K562 (cell line): ENCODE data around the gene LCNL1.

Source experiments
- ATF3 ChIP-seq, 2 experiments: fragments of 450-650 bp in 1 of 2; sonication (generic) in 1 of 2; formaldehyde crosslinking in 1 of 2; IDR thresholded peaks in 1 of 2; conservative IDR thresholded peaks in 1 of 2; 2 replicates each; pipeline versions ENCODE4 v1.6.1 to v1.8.1; 2016 to 2023; ENCODE audit warnings: mild to moderate bottlenecking in 2 of 2, moderate library complexity in 2 of 2, inconsistent platforms in 1 of 2, missing genetic modification reagents in 1 of 2
- MYC ChIP-seq, 2 experiments: fragments of 250-450 bp in 1 of 2; sonication (Bioruptor Pico) in 1 of 2; IDR thresholded peaks; 2 replicates each; pipeline versions ENCODE4 v1.5.1 to v1.6.1; 2012 to 2021; ENCODE audit warnings: low read depth in 2 of 2, borderline replicate concordance in 1 of 2, improper control_type of control experiment in 1 of 2, low read length in 1 of 2, mild to moderate bottlenecking in 1 of 2, moderate library complexity in 1 of 2
- PYGO2 ChIP-seq: fragments of 450-650 bp; IDR thresholded peaks from 2 replicates; pipeline ENCODE4 v1.6.1; 2016; ENCODE audit warnings: mild to moderate bottlenecking, missing genetic modification characterization, moderate library complexity, missing compliant biosample characterization
- RAD21 ChIP-seq, 2 experiments: fragments of 250-450 bp in 1 of 2; fragments of 450-650 bp in 1 of 2; sonication (Bioruptor Pico) in 1 of 2; formaldehyde crosslinking in 1 of 2; IDR thresholded peaks in 1 of 2; conservative IDR thresholded peaks in 1 of 2; 2 replicates each; pipeline versions ENCODE4 v1.4.0 to v1.8.0; 2020 to 2022; ENCODE audit warnings: mild to moderate bottlenecking in 2 of 2, moderate library complexity in 1 of 2
- SFPQ ChIP-seq: fragments of 200-400 bp; formaldehyde crosslinking; IDR thresholded peaks from 2 replicates; pipeline ENCODE4 v1.6.1; 2017; ENCODE audit warnings: mild to moderate bottlenecking, low read depth, low read length, moderate library complexity
- ZNF780A ChIP-seq: fragments of 250-450 bp; sonication (Bioruptor Pico); IDR thresholded peaks from 2 replicates; pipeline ENCODE4 v1.5.0; 2021; ENCODE audit warnings: mild to moderate bottlenecking
- ZNF830 ChIP-seq: fragments of 250-450 bp; sonication (Bioruptor Pico); IDR thresholded peaks from 2 replicates; pipeline ENCODE4 v1.5.0; 2021; ENCODE audit warnings: mild to moderate bottlenecking

- TF ChIP-seq ZNF830 (CRISPR knock-in tag), result no peak
- TF ChIP-seq SFPQ, result no peak
- TF ChIP-seq ZNF780A (CRISPR knock-in tag), result no peak
- TF ChIP-seq MYC (IDR thresholded peaks at IDR 0.05; ENCODE audit: low read depth, low read length), result no peak
- TF ChIP-seq MYC (CRISPR knock-in tag; IDR thresholded peaks at IDR 0.05; ENCODE audit: borderline replicate concordance, low read depth), result no peak
- no peak for TF ChIP-seq ATF3 (IDR thresholded peaks at IDR 0.05)
- no peak for TF ChIP-seq ATF3 (CRISPR knock-in tag; conservative IDR thresholded peaks at IDR 0.05)
- TF ChIP-seq PYGO2 (tag), result no peak
- TF ChIP-seq RAD21 (CRISPR knock-in tag; conservative IDR thresholded peaks at IDR 0.05 in 1 of 2, IDR thresholded peaks at IDR 0.05 in 1 of 2), result no peak
Measured at GRCh38 chr9:136992819-136993369, 10.1 kb downstream of the LCNL1 start.
